ENCODE results near the gene JPH3.

DNA sequence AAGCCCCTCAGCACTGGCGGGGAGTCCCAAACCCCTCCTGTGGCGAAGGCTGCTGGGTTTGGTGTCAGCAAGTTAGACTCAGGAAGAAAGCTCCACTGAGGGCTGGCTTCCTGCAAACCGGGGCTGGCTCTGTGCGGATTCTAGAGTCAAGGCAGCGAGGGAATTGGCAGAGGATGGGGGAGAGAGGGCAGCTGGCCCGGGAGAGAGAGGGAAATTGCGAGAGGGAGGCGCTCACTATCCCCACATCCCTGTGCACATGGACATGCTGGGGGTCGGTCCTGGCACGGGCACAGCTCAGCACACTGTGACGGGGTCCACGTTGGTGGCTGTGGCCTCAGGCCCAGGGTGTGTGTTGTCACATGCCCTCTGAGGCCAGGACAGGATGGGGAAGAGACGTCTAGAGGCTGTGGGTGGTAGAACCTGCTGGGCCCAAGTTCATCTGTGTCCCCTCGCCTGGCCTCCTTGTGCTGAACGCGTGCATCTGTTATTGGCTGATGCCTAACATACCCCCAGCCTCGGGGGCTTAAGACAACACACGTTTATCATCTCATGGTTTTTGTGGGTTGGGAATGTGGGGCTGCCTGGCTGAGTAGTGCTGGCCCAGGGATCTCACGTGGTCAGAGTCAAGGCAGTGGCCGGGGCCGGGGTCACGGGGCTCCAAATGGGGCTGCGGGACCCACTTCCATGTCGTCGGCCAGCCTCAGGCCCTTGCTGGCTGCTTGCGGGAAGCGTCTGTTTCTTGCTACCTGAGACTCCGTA, 16.7 kb upstream of the JPH3 start:
- TF ChIP-seq YY1 (IDR thresholded peaks at IDR 0.05; ENCODE audit: insufficient read depth, insufficient read length) (no peak), ZNF274 (IDR thresholded peaks at IDR 0.05; ENCODE audit: low read depth, low read length) (no peak)
